HG03135 (cell line): ENCODE results near the gene ZNF605.
"Not testable (repeated sequence)": the region's sequence is repeated elsewhere in the genome, so short reads cannot be mapped to it uniquely, and the experiment has no call there.

Experiments used
- ATAC-seq: cut with Tn5 transposase; IDR thresholded peaks from one replicate; pipeline ENCODE4 v1.9.1; 2021; ENCODE audit warnings: mild to moderate bottlenecking, moderate library complexity; ENCODE audit not compliant: unreplicated experiment

ZNF605 gene

DNA sequence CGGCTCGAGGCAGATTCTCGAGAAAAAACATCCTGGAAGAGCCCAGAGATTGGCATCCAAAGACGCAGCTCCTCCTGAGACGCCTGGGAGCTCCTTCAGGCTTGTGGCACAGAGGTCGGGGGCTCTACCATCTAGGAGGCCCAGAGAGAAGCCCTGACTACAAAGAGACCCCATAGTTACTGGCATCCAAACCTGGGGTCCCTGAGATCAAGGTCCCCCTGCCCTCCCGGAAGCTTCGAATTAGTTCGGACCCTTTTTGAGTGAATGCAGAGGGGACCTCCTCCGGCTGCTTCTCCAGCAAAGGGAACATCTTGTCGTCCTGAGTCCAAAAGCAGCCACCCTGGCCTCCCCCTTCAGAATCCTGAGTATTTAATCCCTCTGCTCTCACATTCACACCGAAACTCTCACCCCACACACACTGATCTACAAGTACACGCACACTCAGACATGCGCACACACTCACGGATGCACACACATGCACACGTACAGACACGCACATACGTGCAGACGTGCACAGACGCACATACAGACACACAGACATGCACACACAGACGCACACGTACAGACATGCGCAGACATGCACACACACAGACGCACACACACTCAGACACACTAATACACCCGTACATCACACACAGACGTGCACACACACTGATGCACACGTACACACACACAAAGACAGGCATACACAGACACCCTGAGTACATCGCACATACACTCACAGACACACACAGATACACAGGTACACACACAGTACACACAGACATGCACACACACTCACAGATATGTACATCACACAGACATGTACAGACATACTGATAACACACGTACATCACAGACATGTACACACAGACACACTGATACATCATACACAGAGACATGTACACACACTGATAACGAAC, 5.9 kb downstream of the ZNF605 start:
- no peak for ATAC-seq

DNA sequence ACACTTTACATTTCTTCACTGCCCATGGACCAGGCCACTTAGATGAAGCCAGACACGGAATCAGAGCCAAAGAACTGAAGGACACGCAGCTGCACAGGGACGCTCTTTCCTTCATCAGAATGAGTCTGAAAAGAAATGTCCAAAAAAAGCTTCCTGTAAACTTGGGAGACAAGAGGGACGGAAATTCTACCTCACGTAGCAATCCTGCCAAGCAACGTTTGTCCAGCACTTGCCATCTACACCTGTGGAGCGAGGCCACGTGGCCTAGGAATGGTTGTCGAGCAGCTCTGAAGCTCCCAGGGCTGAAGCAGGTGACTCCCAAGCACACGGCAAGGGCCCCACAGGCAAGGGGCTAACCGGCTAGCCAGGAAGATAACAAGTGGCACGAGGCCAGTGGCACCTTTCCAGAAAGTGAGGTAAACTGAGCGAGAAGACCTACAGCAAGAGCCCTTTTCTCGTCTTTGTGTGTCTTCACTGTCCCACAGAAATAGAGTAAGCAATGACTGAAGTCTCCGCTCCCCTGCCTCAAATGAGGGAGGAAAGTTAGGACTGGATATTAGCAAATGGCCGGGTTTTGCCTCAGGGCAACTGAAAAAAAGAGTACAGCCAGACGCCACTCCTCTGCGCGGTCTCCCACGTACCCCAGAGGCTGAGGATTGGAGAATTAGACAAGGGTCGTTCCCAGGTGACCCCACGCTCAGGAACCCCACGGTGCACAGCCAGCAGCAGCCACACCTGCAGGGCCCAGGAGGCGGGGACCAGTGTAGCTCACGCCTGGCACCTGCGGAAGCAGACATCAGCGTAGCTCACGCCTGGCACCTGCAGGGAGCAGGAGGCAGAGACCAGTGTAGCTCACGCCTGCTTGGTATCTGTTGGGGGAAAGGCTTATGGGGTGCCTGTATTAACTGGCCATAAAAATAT, 7.7 kb downstream of the ZNF605 start:
- no peak for ATAC-seq

DNA sequence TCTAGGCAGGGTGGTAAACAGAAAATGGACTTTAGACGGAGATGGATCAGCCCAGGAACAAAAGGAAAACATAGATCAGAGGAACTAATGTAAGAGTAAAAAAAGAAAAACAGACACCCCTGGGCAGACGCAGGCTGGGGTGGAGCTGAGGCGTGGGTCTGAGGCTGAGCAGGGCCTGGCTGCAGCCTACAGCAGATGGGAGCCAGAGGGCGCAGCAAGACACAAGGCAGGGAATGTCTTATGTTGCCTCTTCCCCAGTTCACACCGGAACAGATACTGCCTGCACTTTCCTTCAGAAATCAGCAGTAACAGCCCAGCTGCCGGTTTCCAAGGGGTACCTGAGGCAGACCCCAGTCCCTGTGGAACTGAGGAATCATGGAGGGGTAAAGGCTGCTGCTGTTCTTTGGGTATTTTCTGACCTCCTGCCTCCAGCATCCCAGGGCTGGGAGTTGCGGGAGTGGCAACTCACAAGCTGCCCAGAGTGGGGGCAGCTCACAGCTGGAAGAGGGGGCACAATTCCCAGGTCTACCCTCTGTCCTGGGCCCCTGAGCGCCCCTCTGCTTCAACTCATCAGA, 9.8 kb downstream of the ZNF605 start:
- ATAC-seq, result no peak

DNA sequence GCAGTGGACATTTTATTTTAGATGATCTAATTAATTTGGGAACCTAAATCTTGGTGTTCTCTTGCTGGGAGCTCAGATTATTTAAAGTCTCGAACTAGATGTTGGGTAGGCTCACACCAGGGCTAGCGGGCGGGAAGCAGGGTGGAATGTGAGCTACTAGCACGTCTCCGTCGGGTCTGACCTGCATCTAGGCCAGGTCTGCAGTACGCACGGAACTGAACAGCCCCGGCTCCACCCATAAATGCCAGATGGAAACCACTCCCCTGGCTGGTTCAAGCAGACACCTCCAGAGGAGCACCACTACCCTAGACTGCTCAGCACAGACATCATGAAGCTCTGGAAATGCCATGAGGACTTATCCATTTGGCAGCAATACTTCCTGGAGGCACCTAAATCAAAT, 10.3 kb downstream of the ZNF605 start:
- ATAC-seq, result no peak

DNA sequence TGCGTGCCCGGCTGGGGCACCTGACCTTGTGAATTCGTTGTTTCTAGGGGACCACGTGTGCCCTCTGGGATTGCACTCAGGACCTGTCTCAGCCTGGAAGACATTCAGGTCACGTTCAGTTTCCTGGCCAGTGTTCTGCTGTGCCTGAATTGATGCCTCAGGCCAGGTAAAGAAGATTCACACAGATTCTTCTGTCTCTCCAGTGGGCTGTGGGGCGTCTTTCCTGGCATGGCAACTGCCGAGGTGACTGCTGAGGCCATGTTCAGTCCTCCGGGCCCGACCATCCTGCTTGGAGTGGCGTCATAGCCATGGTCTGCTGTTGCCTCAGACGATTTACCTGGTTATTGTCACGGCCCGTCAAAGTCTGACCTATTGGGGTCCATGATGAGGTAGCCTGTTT, 13.5 kb downstream of the ZNF605 start:
- ATAC-seq, result no peak

DNA sequence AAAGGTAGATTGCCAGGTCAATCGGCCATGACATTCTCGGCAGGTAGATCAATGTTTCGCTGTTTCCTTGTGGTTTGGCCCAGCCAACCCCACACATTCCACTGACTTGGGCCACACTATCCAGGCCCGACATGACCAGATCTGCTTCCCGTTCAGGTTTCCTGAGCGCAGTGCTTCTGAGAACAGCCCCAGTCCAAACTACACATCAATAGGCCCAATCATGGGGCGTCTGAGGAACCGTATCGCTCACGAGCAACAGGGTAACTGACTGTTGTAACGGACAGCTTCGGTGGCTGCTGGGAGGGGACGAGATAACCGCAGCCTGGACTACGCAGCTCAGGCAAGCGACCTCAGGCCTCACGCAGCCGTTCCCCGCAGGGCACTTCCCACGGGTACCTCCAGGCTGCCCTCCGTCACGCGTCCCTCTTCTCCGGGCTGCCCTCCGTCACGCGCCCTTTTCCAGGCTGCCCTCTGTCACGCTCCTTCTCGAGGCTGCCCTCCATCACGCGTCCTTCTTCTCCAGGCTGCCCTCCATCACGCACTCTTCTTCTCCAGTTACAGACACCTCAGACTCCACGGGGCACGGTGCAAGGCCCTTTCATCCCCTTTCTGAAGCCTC, 14.7 kb downstream of the ZNF605 start:
- no peak for ATAC-seq

DNA sequence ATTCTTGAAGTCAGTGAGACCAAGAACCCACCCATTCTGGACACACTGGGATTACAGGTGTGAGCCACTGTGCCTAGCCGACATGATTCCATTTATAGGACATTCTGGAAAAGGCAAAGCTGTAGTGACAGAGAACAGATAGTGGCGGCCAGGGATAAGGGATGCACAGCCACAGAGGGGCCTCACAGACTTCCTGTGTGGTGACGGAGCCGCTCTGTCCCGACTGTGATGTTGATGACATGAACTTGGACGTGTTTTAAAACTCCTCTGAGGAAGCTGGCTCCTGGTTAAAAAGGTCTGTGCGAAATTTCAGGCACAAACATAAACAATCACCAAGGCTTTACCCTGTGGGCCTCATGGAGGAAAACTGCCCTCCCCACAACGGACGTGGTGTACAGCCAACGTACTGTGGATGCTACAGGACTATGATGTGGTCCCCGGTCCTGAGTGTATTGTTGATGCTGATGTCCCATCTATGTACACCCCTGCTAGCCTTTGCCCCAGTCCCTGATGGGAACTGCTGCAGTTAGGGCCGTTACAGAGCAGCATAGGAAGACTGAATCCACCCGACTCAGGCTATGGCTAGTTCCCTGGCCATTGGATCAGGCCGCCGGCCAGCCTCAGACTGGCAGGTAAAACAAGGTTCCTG, 15.9 kb downstream of the ZNF605 start:
- ATAC-seq, result no peak

DNA sequence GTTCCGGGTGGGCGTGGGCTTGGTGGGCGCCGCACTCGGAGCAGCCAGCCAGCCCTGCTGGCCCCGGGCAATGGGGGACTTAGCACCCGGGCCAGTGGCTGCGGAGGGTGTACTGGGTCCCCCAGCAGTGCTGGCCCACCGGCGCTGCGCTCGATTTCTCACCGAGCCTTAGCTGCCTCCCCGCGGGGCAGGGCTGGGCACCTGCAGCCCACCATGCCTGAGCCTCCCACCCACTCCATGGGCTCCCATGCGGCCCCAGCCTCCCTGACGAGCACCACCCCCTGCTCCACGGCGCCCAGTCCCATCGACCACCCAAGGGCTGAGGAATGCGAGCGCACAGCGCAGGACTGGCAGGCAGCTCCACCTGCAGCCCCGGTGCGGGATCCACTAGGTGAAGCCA, 17.3 kb downstream of the ZNF605 start:
- ATAC-seq, result not testable (repeated sequence)

DNA sequence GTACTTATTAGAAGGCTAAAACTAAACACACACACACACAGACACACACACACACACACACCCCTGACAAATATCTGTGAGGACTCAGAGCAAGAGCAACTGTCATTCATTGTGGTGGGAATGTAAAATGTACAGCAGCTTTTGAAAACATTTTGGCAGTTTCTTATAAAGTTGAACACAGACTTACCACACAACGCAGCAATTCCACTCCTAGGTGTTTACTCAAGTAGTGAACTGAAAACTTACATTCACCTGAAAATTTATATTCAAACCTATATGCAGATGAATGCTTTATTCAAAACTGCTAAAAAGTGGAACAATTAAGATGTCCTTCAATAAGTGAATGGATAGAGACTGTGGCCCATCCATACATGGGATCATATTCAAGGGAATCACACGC, 18.6 kb downstream of the ZNF605 start:
- ATAC-seq, result no peak

DNA sequence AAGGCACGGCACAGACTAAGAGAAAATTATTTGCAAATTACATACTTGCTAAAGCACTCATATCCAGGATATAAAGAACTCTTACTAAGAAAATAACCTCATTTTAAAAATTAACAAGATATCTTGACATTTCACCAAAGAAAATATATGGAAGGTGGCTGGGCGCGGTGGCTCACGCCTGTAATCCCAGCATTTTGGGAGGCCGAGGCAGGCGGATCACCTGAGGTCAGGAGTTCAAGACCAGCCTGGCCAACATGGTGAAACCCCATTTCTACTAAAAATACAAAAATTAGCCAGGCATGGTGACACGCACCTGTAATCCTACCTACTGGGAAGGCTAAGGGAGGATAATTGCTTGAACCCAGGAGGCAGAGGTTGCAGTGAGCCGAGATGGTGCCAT, 19.2 kb downstream of the ZNF605 start:
- not testable (repeated sequence) for ATAC-seq

DNA sequence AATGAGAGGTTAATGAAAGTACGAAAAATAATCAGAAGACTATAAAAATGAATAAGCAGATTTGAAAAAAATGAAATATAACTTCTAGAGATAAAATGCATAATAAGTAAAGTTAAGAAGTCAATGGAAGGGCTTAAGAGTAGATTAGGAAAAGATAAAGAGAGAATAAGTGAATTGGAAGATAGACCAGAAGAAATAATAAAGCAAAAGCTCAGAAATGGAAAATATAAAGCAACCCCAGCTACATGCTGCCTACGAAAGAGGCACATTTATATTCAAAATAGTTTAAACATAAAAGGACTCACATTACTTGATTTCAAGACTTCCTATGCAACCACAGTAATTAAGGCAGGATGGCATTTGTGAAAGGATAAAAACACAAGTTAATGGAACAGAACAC, 19.9 kb downstream of the ZNF605 start:
- ATAC-seq, result no peak

DNA sequence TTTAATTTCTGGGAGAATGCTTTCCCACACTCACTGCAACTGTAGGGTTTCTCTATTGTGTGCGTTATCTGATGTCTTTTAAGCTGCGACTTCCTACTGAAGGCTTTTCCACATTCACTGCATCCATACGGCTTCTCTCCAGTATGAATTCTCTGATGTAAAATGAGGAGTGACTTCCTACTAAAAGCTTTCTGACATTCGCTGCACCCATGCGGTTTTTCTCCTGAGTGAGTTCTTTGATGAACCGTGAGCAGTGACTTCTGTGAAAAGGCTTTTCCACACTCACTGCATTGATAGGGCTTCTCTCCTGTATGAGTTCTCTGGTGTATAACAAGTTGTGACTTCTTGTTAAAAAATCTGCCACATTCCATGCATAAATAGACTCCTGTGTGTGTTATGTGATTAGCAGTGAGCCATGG, 29.7 kb downstream of the ZNF605 start:
- no peak for ATAC-seq

DNA sequence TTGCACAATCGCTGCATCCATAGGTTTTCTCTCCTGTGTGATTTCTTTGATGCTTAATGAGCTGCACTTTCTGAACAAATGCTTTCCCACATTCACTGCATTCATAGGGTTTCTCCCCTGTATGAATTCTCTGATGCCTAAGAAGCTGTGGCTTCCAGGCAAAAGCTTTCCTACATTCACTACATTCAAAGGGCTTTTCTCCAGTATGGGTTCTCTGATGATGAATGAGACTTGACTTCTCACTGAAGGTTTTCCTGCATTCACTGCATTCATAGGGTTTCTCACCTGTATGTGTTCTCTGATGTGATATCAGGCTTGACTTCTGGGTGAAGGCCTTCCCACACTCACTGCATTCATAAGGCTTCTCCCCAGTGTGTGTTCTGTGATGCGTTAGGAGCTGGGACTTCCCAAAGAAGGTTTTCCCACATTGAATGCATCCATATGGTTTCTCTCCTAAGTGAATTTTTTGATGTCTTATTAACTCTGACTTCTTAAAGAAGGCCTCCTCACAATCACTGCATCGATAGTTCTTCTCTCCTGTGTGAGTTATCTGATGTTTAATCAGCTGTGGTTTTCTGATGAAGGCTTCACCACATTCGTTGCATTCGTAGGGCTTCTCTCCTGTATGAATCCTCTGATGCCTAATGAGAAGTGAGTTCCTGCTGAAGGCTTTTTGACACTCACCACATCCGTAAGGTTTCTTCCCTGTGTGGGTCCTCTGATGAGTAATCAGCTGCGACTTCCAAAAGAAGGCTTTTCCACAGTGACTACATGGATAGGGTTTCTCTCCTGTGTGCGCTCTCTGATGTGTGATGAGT, 30.3 kb downstream of the ZNF605 start:
- no peak for ATAC-seq

DNA sequence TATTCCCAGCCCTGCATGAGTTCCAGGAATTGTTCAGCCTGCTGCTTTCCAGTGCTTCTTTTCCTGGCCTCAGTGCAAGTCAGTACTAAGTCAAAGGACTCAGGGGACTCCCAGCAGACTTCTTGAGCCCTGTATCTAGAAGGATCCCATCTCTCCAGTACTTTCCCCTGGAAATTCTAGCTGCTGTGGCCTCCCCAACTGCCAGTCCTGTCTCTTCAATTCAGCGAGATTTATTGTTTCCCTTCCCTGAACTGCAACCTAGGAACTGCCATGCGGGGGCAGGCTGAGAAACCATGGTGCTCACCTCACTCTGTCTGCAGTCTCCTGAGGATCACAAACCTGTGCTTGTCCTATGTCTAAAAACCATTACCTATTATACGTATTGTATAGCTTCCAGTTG, 31.8 kb downstream of the ZNF605 start:
- no peak for ATAC-seq

DNA sequence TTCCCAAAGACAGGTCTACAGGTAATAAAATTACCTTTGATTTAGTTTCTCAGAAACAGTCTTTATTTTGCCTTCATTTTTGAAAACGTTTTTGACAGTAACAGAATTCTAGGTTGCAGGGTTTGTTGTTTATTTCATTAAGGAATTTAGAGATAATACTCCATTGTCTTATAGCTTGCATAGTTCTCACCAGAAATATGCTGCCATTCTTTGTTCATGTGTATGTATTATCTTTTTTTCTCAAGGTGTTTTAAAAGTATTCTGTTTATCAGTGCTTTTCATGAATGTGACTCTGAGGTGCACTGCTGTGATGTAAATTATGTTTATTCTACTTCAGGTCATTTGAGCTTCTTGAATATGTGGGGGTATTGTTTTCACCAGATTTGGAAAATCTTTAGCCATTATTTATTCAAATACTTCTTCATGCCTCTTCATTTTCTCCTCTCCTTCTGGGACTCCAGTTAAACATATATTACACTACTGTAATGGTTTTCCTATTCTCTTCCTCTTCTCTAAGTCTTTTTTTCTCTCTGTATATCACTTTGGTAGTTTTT, 32.7 kb downstream of the ZNF605 start:
- ATAC-seq, result no peak

DNA sequence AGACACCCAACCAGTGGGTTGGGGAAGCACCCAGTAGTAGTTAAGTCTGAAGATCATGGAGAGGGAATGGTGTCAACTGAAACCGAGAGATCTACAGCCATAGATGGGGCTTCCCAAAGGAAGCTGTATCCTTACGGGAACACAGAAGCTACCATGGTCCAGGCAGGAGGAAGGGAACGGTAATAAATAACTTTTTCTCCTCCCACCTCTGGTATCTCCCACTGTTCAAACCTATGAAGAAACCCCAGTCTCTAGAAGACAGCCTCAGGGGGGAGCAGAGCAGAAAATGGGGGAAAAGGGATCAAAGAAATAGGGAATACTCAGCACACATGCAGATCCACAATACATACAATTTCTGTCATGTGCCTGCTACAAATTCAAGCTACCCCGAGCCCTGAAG, 33.4 kb downstream of the ZNF605 start:
- no peak for ATAC-seq

DNA sequence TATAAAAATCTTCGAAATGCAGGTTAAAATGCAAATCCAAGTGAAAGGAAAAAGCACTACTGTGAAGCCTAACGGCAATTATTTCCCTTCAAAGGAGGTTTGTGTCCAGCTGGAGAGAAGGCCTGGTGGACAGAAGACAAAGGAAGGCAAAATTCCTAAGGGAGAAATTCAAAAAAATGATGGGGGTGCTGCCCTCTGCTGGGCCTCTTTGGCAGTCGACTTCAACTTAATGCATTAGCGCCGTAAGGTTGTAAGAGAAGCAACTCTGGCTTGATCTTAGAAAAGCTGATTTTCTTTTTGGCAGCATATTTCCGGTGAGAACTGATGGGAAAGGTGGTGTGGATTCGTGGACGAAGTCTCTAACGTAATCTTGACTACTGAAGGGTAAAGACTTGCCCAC, 34.4 kb downstream of the ZNF605 start:
- ATAC-seq, result no peak

DNA sequence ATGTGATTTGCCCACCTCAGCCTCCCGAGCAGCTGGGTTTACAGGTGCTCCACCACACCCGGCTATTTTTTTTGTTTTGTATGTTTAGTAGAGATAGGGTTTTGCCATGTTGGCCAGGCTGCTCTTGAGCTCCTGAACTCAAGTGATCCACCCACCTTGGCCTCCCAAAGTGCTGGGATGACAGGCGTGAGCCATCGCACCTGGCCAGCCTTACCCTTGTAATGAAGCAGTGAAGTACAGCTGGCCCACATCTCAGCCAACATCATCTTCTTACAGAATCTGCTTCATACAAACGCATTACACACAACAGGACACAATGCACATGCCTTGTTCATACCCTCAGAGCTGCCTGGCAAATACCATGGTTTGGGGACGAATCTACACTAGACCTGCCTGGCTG, 37.4 kb downstream of the ZNF605 start:
- no peak for ATAC-seq

DNA sequence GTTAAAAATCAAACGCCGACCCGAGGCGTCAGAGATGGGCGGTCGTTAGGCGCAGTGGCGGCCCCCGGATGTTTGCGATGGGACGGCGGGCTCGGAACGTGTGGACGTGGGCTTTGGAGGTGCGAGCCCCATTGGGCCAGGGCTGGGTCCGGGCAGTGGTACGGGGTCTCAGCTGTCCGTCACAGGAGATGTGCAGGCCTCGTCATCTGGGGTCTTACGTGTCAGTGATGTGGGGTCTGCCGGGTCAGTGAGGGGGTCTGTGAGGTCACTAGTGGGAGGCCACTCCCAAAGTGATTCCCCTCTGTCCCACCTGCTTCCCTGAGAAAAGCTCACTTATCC, 47.1 kb downstream of the ZNF605 start:
- no peak for ATAC-seq
